Activated naive CD8-positive, alpha-beta T cell (primary cell): ENCODE results near the gene BSND.

Experiments
- H3K27ac Mint-ChIP-seq: one replicate; pipeline ENCODE4 v1.8.0; 2021; ENCODE audit warnings: mixed read lengths
- H3K27me3 Mint-ChIP-seq: one replicate; pipeline ENCODE4 v1.8.0; 2021; ENCODE audit warnings: mixed read lengths
- H3K36me3 Mint-ChIP-seq: one replicate; pipeline ENCODE4 v1.8.0; 2021; ENCODE audit warnings: mixed read lengths
- H3K4me1 Mint-ChIP-seq: one replicate; pipeline ENCODE4 v1.8.0; 2021; ENCODE audit warnings: low read depth, mixed read lengths
- H3K4me3 Mint-ChIP-seq: one replicate; pipeline ENCODE4 v1.8.0; 2021; ENCODE audit warnings: mild to moderate bottlenecking, mixed read lengths
- H3K9me3 Mint-ChIP-seq: one replicate; pipeline ENCODE4 v1.8.0; 2021; ENCODE audit warnings: low read depth, mixed read lengths

BSND gene

GRCh38 chr1:55051169-55051568 lies 52.4 kb downstream of the BSND start:
- no peaks in the 10 kb centered on the region for H3K9me3 Mint-ChIP-seq
- H3K27me3 Mint-ChIP-seq = peaks cover 1% of the 10 kb centered on the region
- no peaks in the 10 kb centered on the region for H3K4me1 Mint-ChIP-seq
- H3K27ac Mint-ChIP-seq = no peak overlapping the region
- no peak overlapping the region for H3K4me3 Mint-ChIP-seq
- H3K36me3 Mint-ChIP-seq = no peaks in the 10 kb centered on the region

DNA sequence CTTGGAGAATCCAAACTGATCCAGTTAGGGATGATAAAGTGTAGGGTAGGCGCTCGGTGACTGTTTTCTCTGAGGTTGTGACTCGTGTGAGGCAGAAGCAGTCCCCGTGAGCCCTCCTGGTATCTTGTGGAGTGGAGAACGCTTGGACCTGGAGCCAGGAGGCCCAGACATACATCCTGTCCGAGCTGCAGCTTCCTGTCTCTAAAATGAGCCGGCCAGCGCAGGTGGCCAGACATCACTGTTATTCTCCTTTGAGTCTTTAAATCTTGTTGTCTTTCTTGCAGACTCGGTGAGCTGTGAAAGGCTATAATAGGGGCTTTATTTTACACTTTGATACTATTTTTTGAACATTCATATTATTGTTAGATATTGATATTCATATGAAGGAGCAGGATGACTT lies 52.9 kb downstream of the BSND start:
- Mint-ChIP-seq H3K9me3 (no peaks in the 10 kb centered on the region), H3K4me3 (no peak overlapping the region), H3K36me3 (no peaks in the 10 kb centered on the region), H3K27me3 (peaks cover 1% of the 10 kb centered on the region), H3K27ac (no peak overlapping the region), H3K4me1 (no peaks in the 10 kb centered on the region)

- Mint-ChIP-seq H3K4me3 (no peak overlapping the region), H3K27me3 (peaks cover 1% of the 10 kb centered on the region), H3K4me1 (no peaks in the 10 kb centered on the region), H3K9me3 (no peaks in the 10 kb centered on the region), H3K27ac (no peak overlapping the region), H3K36me3 (no peaks in the 10 kb centered on the region)
Observed at GRCh38 chr1:55052221-55053142, 53.7 kb downstream of the BSND start.

GRCh38 chr1:55053265-55053954 lies 54.7 kb downstream of the BSND start:
- Mint-ChIP-seq H3K27ac (no peak overlapping the region), H3K36me3 (no peaks in the 10 kb centered on the region), H3K27me3 (peaks cover 1% of the 10 kb centered on the region), H3K4me3 (no peak overlapping the region), H3K4me1 (no peaks in the 10 kb centered on the region), H3K9me3 (no peaks in the 10 kb centered on the region)

- H3K27me3 Mint-ChIP-seq = peaks cover 1% of the 10 kb centered on the region
- no peaks in the 10 kb centered on the region for H3K9me3 Mint-ChIP-seq
- no peaks in the 10 kb centered on the region for H3K36me3 Mint-ChIP-seq
- H3K27ac Mint-ChIP-seq = no peak overlapping the region
- no peaks in the 10 kb centered on the region for H3K4me1 Mint-ChIP-seq
- no peak overlapping the region for H3K4me3 Mint-ChIP-seq
Observed at GRCh38 chr1:55054396-55054795, 55.7 kb downstream of the BSND start.

DNA sequence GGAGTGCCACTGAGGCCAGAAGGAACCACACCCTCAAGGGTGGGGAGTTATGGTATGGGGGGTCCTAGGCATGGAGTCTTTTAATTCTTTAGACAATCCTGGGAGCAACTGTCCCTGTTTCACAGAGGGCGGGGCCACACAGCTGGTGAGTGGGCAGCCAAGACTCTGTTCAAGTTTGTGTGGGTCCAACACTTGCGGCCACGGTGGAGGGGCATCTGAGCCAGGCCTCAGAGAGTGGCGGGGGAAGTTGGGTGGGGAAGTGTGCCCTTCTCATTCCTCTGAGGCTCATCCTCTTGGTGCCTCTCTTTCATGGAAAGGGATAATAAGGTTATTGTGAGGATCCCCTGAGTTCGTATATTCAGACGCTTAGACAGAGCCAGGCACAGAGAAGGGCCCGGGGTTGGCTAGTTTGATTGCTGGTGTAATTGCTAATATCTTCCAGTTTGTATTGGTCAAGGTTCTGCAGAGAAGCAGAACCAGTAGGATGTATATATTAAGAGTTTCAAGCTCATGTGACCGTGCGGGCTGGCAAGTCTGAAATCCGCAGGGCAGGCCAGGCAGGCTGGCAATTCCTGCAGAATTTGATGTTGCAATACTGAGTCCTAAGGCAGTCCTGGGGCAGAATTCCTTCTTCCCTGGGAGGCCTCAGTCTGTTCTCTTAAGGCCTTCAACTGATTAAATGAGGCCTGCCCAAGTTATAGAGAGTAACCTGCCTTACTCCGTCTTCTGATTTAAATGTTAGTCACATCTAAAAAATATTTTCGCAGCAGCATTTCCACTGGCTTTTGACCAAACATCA lies 56.5 kb downstream of the BSND start:
- Mint-ChIP-seq H3K36me3 (no peaks in the 10 kb centered on the region), H3K4me1 (no peaks in the 10 kb centered on the region), H3K27me3 (peaks cover 1% of the 10 kb centered on the region), H3K9me3 (no peaks in the 10 kb centered on the region), H3K4me3 (no peak overlapping the region), H3K27ac (no peak overlapping the region)

DNA sequence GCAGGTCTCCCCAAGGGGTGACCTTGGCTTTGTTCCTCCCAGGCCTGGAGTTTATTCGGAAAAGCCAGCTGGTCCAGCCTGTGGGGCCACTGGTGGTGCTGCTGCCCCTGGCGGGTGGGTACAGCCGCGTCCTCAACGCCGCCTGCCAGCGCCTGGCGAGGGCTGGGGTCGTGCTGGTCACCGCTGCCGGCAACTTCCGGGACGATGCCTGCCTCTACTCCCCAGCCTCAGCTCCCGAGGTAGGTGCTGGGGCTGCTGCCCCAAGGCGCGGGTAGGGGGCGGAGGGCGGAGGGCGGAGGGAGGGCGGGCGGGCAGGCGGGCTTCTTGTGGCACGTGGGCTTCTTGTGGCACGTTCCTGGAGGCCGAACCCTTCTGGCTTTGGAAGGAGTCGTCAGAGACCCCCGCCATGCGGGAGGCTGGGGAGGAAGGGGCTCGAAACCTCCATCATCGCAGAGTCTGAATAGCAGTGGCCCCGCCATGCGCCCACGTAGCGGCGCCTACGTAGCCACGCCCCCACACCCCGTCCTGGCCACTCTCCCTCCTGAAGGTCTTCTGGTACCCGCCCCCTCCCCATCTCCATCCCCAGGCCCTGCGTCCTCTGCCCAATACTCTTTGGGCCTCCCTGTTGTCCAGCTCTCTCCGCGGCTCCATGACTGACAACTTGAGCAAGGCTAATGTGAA lies 57.4 kb downstream of the BSND start:
- H3K27me3 Mint-ChIP-seq = peaks cover 1% of the 10 kb centered on the region
- H3K4me3 Mint-ChIP-seq = no peak overlapping the region
- no peaks in the 10 kb centered on the region for H3K36me3 Mint-ChIP-seq

DNA sequence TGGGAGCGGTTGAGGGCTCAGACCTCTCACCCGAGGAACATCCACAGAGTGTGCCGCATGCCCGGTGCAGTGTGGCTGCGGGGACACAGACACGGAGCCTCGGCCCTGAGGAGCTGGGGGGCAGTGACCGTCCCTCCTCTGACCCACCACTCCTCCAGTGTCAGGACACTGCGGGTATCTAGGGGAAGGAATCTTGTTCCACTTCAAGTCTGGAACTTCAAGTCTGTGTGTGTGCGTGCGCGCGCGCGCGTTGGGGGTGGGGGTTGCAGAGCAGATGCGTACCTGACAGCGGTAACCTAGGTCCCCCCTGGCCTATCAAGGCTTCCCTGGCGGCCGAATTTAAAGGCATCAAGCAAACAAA lies 57.9 kb downstream of the BSND start:
- no peaks in the 10 kb centered on the region for H3K36me3 Mint-ChIP-seq
- no peak overlapping the region for H3K4me3 Mint-ChIP-seq
- H3K27me3 Mint-ChIP-seq = no peaks in the 10 kb centered on the region
- no peaks in the 10 kb centered on the region for H3K9me3 Mint-ChIP-seq
- H3K27ac Mint-ChIP-seq = no peak overlapping the region
- no peaks in the 10 kb centered on the region for H3K4me1 Mint-ChIP-seq

More for the DNA sequence above, 57.4 kb downstream of the BSND start:
- Mint-ChIP-seq H3K4me1 (no peaks in the 10 kb centered on the region), H3K9me3 (no peaks in the 10 kb centered on the region), H3K27ac (no peak overlapping the region)

DNA sequence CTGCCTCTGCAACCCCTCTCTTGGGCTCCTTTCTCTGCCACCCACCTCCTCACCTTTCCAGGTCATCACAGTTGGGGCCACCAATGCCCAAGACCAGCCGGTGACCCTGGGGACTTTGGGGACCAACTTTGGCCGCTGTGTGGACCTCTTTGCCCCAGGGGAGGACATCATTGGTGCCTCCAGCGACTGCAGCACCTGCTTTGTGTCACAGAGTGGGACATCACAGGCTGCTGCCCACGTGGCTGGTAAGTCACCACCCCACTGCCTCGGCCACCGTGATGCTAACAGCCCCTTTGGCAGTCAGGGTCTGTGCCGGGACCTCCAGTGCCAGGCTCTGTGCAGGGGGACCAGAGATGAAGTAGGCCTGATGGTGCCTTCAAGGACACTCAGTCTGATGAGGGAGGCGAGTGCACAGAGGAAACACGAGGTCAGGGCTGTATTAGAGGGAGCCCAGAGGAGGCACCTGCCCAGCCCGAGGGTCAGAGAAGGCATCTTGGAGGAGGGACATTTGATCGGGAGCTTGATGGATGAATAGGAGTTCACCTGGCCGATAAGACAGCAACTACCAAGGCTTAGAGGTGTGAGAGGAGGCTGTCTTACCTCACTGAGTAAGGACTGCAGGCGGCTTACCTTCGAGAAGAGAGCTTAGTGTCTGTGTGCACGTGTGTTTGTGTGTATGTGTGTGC lies 58.7 kb downstream of the BSND start:
- H3K27ac Mint-ChIP-seq = no peak overlapping the region
- no peaks in the 10 kb centered on the region for H3K27me3 Mint-ChIP-seq
- H3K36me3 Mint-ChIP-seq = no peaks in the 10 kb centered on the region
- no peaks in the 10 kb centered on the region for H3K9me3 Mint-ChIP-seq
- H3K4me3 Mint-ChIP-seq = no peak overlapping the region
- no peaks in the 10 kb centered on the region for H3K4me1 Mint-ChIP-seq

DNA sequence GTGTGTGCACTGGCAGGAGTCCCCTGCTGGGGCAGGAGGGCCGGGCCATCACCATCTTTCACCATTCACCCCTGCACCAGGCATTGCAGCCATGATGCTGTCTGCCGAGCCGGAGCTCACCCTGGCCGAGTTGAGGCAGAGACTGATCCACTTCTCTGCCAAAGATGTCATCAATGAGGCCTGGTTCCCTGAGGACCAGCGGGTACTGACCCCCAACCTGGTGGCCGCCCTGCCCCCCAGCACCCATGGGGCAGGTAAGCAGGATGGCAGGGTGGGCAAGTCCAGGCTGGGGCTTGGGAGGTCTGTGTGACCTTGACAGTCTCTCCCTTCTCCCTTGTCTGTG lies 59.2 kb downstream of the BSND start:
- no peak overlapping the region for H3K27ac Mint-ChIP-seq
- H3K4me1 Mint-ChIP-seq = no peaks in the 10 kb centered on the region

GRCh38 chr1:55059302-55060132 lies 60.8 kb downstream of the BSND start:
- Mint-ChIP-seq H3K4me1 (no peaks in the 10 kb centered on the region), H3K36me3 (no peaks in the 10 kb centered on the region), H3K4me3 (no peak overlapping the region), H3K27me3 (no peaks in the 10 kb centered on the region), H3K9me3 (no peaks in the 10 kb centered on the region), H3K27ac (no peak overlapping the region)

More for the DNA sequence above, 59.2 kb downstream of the BSND start:
- Mint-ChIP-seq H3K36me3 (no peaks in the 10 kb centered on the region), H3K27me3 (no peaks in the 10 kb centered on the region), H3K9me3 (no peaks in the 10 kb centered on the region), H3K4me3 (no peak overlapping the region)

DNA sequence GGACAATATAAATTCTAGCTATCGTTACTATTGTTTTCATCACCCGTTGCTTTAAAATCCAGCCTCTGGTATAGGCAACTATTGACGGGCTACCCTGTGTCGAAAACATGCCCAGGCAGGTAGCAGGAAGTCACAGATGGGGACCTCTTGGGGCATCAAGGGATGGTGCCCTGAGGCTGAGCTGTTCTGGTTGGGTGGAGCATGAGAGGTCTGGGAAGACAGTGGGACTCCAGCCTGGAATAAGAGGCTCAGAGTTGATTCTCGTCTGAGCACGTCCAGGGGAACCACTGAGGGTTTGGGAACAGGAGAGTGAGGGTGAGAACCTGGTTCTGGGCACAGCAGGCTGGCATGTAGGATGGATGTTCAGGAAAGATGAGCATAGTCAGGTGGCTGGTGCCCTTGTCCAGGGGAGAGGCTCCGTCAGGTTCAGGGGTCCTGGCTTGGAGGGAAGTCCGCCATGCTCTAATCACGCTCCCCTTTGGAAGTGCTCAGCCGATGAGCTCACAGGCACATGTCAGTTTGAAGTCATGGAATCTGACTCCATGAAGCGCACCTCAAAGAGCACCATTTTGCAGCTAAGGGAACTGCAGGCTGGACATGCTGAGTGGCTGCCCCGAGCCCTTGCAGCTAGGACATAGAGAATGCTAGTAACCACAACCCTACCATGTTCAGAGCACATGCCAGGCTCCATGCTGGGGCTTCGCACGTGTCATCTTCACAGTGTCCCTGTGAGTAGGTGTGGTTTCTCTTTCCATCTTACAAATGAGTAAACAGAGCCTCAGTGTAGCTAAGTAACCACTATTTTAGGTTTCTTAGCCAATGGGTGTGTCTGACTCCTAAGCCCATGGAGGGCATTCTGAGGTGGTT lies 61.6 kb downstream of the BSND start:
- no peak overlapping the region for H3K27ac Mint-ChIP-seq
- H3K36me3 Mint-ChIP-seq = no peaks in the 10 kb centered on the region
- no peaks in the 10 kb centered on the region for H3K27me3 Mint-ChIP-seq
- H3K4me3 Mint-ChIP-seq = no peak overlapping the region
- H3K9me3 Mint-ChIP-seq = no peaks in the 10 kb centered on the region
- H3K4me1 Mint-ChIP-seq = no peaks in the 10 kb centered on the region
